Pancreas (tissue), 10 donors: ENCODE measurements around the gene POLR3A. TPM values are rescaled to one million over a fixed set of nuclear protein-coding genes. Genes with fewer than 3 reads are reported as not detected.
A peak's percentile ranks its signal among the peaks of the same experiment; 100 is the strongest.

Experiments
- ATAC-seq, 4 donors: fragments of 200-7000 bp; cut with Tn5 transposase; one replicate each; pipeline versions ENCODE4 v1.8.0 to v1.9.1; 2020; ENCODE audit warnings: mild to moderate bottlenecking in 4 of 4, moderate library complexity in 4 of 4
- DNase-seq, 6 donors: peaks; one replicate each; pipeline ENCODE4 v3.0.0-alpha.2; 2020
- FAIRE-seq: peaks from 2 replicates; lab custom pipeline; 2012; peaks lifted over from hg19 to GRCh38; lab: Jason Lieb, UNC
- H3K27ac ChIP-seq, 4 donors: fragments of 200-600 bp; sonication (generic); 1 replicate in 3 of 4; 2 replicates in 1 of 4; pipeline versions ENCODE4 v1.5.0 to v1.8.0; 2020
- H3K27me3 ChIP-seq, 4 donors: fragments of 200-600 bp; one replicate each; pipeline ENCODE4 v1.8.0; 2021
- H3K36me3 ChIP-seq, 3 donors: fragments of 200-600 bp; sonication (generic) in 1 of 3; one replicate each; pipeline versions ENCODE4 v1.5.0 to v1.8.0; 2020 to 2021
- H3K4me1 ChIP-seq, 3 donors: fragments of 200-600 bp; one replicate each; pipeline ENCODE4 v1.8.0; 2021
- H3K4me3 ChIP-seq, 4 donors: fragments of 200-600 bp; sonication (generic) in 2 of 4; one replicate each; pipeline versions ENCODE4 v1.5.0 to v1.8.0; 2020 to 2021
- H3K9me3 ChIP-seq, 4 donors: fragments of 200-600 bp; one replicate each; pipeline ENCODE4 v1.8.0; 2021
- WGBS, 2 donors: extraction: QIAGEN DNeasy Blood & Tissue Kit; methylation state at CpG; one replicate each; pipeline ENCODE4 v1.1.7; 2013; 5-methylcytosine and 5-hydroxymethylcytosine counted together
- intact Hi-C, 3 donors: fragments of 100-400 bp; cut with DNase I; formaldehyde crosslinking; loops; one replicate each; pipeline versions ENCODE4 v1.11.1 to v1.14.2; 2022
- polyA plus RNA-seq, 2 donors: library from polyadenylated mRNA; stranded (reverse); fragments of 200-250 nt; gene quantifications; one replicate each; pipeline ENCODE4 v1.2.3, GENCODE V29; 2013
- total RNA-seq, 6 donors: library from RNA; stranded (reverse); fragmentation: NEBNext Ultra II Directional in 4 of 6; extraction: Animal tissue kit (Norgen Biotek cat#: 25700) in 4 of 6; gene quantifications; one replicate each; pipeline versions ENCODE4 v1.2.1 to v1.2.4, GENCODE V29; 2021 to 2023
- TF ChIP-seq, protein P1 (sequence below), 4 donors: fragments of 200-600 bp; sonication (generic) in 3 of 4; IDR thresholded peaks; one replicate each; pipeline versions ENCODE4 v1.5.0 to v1.8.0; 2021; ENCODE audit warnings: antibody characterized with exemption in 4 of 4
- donor health status: healthy with polysubstance abuse.
- donor health status: DM: no; HTN: no; CAD: no; lungs with moderate emphysema.
- donor health status: DM: no; HTN: no; CAD: no.
- donor health status: control.
- donor health status: control.
- donor health status: Bipolar disorder and iron deficiency.
- donor health status: DM: yes; HTN: yes; CAD: no.
- donor health status: DM: no; HTN: no; CAD: no.
- donor health status: DM: no; HTN: no; CAD: no.
- donor health status: DM: yes; HTN: yes; CAD: no.

The POLR3A gene
- total and polyA plus RNA-seq, 8 donors: 4.0 to 7.4 (median 5.4) TPM

DNA sequence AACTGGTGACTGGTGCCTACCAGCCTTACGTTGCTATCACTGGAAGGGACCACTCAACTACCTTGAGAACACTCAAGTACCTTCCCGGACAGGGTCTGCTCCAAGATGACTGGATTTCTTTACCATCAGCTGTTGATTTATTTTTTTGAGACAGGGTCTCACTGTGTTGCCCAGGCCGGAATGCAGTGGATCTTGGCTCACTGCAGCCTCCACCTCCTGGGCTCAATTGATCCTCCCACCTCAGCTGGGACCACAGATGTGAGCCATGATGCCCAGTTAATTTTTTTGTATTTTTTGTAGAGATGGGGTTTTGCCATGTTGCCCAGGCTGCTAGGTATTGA, 57.5 kb downstream of the POLR3A start:
- FAIRE-seq (no peak), DNase-seq (no peak), ATAC-seq (peak in 1 of 4 donors; percentile 21)
- Histone ChIP-seq H3K9me3 (no peaks in the 10 kb centered on the region), H3K27me3 (no peaks in the 10 kb centered on the region), H3K27ac (peak overlapping the region in 2 of 4 donors; percentile 34 to 44), H3K36me3 (peaks cover 0 to 3% (median 0%) of the 10 kb centered on the region in 3 donors), H3K4me3 (no peak overlapping the region), H3K4me1 (peaks cover 0 to 7% (median 0%) of the 10 kb centered on the region in 3 donors)
- TF ChIP-seq, protein P1, sequence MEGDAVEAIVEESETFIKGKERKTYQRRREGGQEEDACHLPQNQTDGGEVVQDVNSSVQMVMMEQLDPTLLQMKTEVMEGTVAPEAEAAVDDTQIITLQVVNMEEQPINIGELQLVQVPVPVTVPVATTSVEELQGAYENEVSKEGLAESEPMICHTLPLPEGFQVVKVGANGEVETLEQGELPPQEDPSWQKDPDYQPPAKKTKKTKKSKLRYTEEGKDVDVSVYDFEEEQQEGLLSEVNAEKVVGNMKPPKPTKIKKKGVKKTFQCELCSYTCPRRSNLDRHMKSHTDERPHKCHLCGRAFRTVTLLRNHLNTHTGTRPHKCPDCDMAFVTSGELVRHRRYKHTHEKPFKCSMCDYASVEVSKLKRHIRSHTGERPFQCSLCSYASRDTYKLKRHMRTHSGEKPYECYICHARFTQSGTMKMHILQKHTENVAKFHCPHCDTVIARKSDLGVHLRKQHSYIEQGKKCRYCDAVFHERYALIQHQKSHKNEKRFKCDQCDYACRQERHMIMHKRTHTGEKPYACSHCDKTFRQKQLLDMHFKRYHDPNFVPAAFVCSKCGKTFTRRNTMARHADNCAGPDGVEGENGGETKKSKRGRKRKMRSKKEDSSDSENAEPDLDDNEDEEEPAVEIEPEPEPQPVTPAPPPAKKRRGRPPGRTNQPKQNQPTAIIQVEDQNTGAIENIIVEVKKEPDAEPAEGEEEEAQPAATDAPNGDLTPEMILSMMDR (IDR thresholded peaks at IDR 0.05): no peak
- WGBS, 2 donors: 91 to 94% methylated on average over 3 of the region's 3 CpGs
- intact Hi-C loops: loop anchor here in 1 of 3 donors (10.0 kb wide), 1 partner anchor 127 kb away; no protein-coding TSS in a partner anchor

DNA sequence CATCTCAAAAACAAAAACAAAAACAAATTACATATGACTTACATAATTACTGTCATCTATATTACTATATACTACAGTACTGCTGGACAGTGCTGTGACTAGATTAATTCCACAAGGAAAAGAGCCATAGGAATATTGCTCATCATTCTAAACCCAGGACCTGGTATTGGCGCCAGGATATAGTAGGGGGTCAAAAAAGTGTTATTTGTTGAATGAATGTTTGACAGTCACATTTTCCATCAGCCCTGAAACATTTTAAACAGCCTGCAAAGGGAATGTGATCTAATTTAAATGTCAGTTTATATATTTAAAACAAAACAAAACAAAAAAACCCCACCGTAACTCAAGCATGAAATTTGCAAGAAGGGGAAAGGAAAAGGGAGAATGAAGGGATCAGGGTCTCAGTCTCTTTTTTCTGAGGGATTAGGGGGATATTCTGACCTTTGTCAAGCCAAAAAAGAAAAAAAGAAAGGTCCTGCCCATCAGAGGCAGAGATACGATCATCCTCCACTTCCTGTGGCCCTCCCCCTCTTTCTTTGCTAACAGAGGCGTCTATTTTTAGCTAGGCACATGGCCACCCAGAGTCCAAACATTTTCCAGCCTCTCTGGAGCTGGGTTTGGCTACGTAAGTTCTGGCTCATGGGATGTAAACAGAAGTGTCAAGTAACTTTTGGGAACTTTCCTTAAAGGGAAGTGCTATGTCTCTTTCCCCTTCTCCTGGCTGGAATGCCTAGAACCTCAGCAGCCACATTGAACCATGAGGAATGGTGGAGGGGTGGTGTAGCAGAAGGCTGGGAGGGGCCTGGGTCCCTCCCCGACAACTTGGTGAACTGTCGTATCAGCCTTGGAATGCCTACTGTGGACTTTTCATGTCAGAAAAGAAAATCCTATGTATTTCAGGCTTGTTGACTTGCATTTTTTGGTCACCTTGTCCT, 58.2 kb downstream of the POLR3A start:
- WGBS, 2 donors: 40 to 45% methylated on average over 7 of the region's 7 CpGs
- FAIRE-seq: peak; percentile 13
- intact Hi-C loops: loop anchor here in 1 of 3 donors (10.0 kb wide), 1 partner anchor 126 kb away; no protein-coding TSS in a partner anchor
- DNase-seq: peak in 4 of 6 donors; percentile 34 to 68 (median 43)
- Histone ChIP-seq H3K4me3 (no peak overlapping the region), H3K9me3 (no peaks in the 10 kb centered on the region), H3K27ac (peak overlapping the region in 2 of 4 donors; percentile 34 to 44), H3K27me3 (no peaks in the 10 kb centered on the region), H3K4me1 (peaks cover 0 to 7% (median 0%) of the 10 kb centered on the region in 3 donors), H3K36me3 (no peaks in the 10 kb centered on the region)
- peak; percentile 84 to 92 (median 88) for ATAC-seq
- TF ChIP-seq, protein P1 (IDR thresholded peaks at IDR 0.05): no peak

DNA sequence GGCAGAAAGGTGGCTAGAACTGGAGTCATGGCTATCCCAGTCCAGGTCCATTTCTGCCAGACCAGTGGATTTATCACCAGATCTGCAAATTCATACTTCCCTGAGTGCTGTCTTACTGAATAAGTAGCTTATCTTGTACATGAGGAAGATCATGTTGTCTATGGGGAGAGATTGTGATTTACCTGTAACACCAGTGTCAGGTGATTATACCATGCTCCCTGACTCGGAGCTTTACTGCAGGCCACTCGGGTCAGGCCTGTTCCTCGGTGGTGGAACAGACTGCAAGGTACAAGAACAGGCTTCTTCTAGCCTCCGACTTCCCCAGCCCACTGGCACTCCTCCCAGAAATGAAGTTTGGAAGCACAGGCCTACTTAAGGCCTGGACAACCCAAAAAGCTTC, 60.2 kb downstream of the POLR3A start:
- FAIRE-seq (no peak), DNase-seq (no peak), ATAC-seq (no peak)
- 73 to 74% methylated on average over 4 of the region's 4 CpGs for whole genome bisulfite sequencing, 2 donors
- TF ChIP-seq, protein P1 (IDR thresholded peaks at IDR 0.05): no peak
- Histone ChIP-seq H3K36me3 (no peaks in the 10 kb centered on the region), H3K27me3 (no peaks in the 10 kb centered on the region), H3K27ac (no peak overlapping the region), H3K4me1 (peaks cover 0 to 7% (median 0%) of the 10 kb centered on the region in 3 donors), H3K9me3 (no peaks in the 10 kb centered on the region), H3K4me3 (no peak overlapping the region)
- intact Hi-C loops: no loop called here

DNA sequence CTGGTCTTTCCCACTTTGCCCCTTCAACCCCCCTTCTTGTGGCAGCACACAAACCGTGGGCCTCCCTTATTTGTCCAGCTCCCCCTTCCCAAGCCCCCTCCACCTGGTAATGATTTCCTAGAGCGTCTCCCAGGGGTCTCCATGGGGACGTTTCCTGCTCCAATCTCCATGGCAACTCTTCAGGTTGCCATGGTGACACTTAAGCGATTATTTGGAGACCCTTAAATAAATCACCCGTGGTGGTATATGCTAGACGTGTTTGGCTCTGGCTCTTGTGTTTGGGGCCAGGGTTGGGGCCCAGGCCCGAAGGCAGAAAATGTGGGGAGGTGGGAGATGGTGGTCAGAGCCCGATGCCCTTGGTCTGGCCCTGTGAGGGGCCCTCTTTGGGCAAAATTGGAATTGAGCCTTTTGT, 61.7 kb downstream of the POLR3A start:
- FAIRE-seq: no peak
- Histone ChIP-seq H3K9me3 (no peaks in the 10 kb centered on the region), H3K4me3 (no peak overlapping the region), H3K27me3 (no peaks in the 10 kb centered on the region), H3K36me3 (no peaks in the 10 kb centered on the region), H3K4me1 (peaks cover 0 to 7% (median 0%) of the 10 kb centered on the region in 3 donors), H3K27ac (no peak overlapping the region)
- intact Hi-C loops: no loop called here
- no peak for ATAC-seq
- WGBS, 2 donors: 21 to 24% methylated on average over 8 of the region's 8 CpGs
- TF ChIP-seq, protein P1 (IDR thresholded peaks at IDR 0.05): no peak
- DNase-seq: no peak
